SK-N-SH (cell line): Measurements from ENCODE around the gene GRB10. TPM values are rescaled to one million over a fixed set of nuclear protein-coding genes. Genes with fewer than 3 reads are reported as not detected.

Source experiments
- CTCF ChIA-PET: fragments of 300-600, 350-600 bp; formaldehyde crosslinking; extraction: SDS; loops from one replicate; lab custom pipeline; 2021; lab: Yijun Ruan, JAX
- POLR2A ChIA-PET: fragments of 350-600 bp; sonication (Branson Sonifier 250); formaldehyde crosslinking; extraction: SDS; loops from one replicate; lab custom pipeline; 2020; ENCODE audit warnings: antibody characterized with exemption, inconsistent platforms; lab: Yijun Ruan, JAX
- DNase-seq: peaks from one replicate; pipeline ENCODE4 v3.0.0; 2012
- H2AFZ ChIP-seq: fragments of 200-600 bp; sonication (generic); 2 replicates; pipeline ENCODE4 v1.8.1; 2016; ENCODE audit warnings: antibody characterized with exemption, mild to moderate bottlenecking, low read depth
- H3F3A ChIP-seq: fragments of 200-600 bp; sonication (generic); replicated peaks from 2 replicates; pipeline ENCODE3; 2016; ENCODE audit warnings: antibody characterized with exemption, mild to moderate bottlenecking; ENCODE audit not compliant: insufficient read depth
- H3K27ac ChIP-seq, 2 experiments: fragments of 200-500 bp in 1 of 2; fragments of 200-600 bp in 1 of 2; sonication (Bioruptor generic) in 1 of 2; sonication (generic), shearing (Covaris generic) in 1 of 2; 2 replicates each; pipeline versions ENCODE4 v1.5.1 to v1.6.1; 2014 to 2016; ENCODE audit warnings: low read depth in 2 of 2, inconsistent platforms in 1 of 2, low read length in 1 of 2, mild to moderate bottlenecking in 1 of 2, mixed read lengths in 1 of 2
- H3K27me3 ChIP-seq: fragments of 200-600 bp; sonication (generic), shearing (Covaris generic); 2 replicates; pipeline ENCODE4 v1.6.1; 2016; ENCODE audit warnings: mixed run types; ENCODE audit not compliant: insufficient read depth
- H3K36me3 ChIP-seq, 2 experiments: fragments of 200-500 bp in 1 of 2; fragments of 200-600 bp in 1 of 2; sonication (Bioruptor generic) in 1 of 2; sonication (generic) in 1 of 2; replicated peaks in 1 of 2; 2 replicates each; pipeline versions ENCODE3 to v1.5.1; 2014 to 2016; ENCODE audit warnings: low read length in 1 of 2, mild to moderate bottlenecking in 1 of 2; ENCODE audit not compliant: insufficient read depth in 2 of 2, control insufficient read depth in 1 of 2
- H3K4me1 ChIP-seq, 2 experiments: fragments of 200-500 bp in 1 of 2; fragments of 200-600 bp in 1 of 2; sonication (Bioruptor generic) in 1 of 2; sonication (generic), shearing (Covaris generic) in 1 of 2; 2 replicates each; pipeline versions ENCODE4 v1.5.1 to v1.6.1; 2014 to 2016; ENCODE audit warnings: low read depth in 1 of 2, low read length in 1 of 2, mixed run types in 1 of 2; ENCODE audit not compliant: insufficient read depth in 2 of 2, control insufficient read depth in 1 of 2
- H3K4me2 ChIP-seq: fragments of 200-600 bp; sonication (generic), shearing (Covaris generic); 2 replicates; pipeline ENCODE4 v1.6.1; 2017; ENCODE audit warnings: mixed run types
- H3K4me3 ChIP-seq, 2 experiments: fragments of 200-500 bp in 1 of 2; fragments of 200-600 bp in 1 of 2; sonication (Bioruptor generic) in 1 of 2; sonication (generic), shearing (Covaris generic) in 1 of 2; 2 replicates each; pipeline versions ENCODE4 v1.5.1 to v1.8.1; 2014 to 2016; ENCODE audit warnings: low read depth in 2 of 2, inconsistent platforms in 1 of 2, low read length in 1 of 2, mild to moderate bottlenecking in 1 of 2, mixed read lengths in 1 of 2, moderate library complexity in 1 of 2
- H3K79me2 ChIP-seq: fragments of 200-600 bp; sonication (generic); 2 replicates; pipeline ENCODE4 v1.8.1; 2017; ENCODE audit warnings: mild to moderate bottlenecking; ENCODE audit not compliant: insufficient read depth
- H3K9ac ChIP-seq: fragments of 200-600 bp; sonication (generic); 2 replicates; pipeline ENCODE4 v1.6.1; 2017; ENCODE audit warnings: mixed run types
- H3K9me2 ChIP-seq: fragments of 200-600 bp; sonication (generic); 2 replicates; pipeline ENCODE4 v1.6.1; 2017; ENCODE audit warnings: mixed run types
- H3K9me3 ChIP-seq: fragments of 200-600 bp; sonication (generic); 2 replicates; pipeline ENCODE4 v1.6.1; 2017; ENCODE audit warnings: mixed run types, mild to moderate bottlenecking, moderate library complexity
- H4K20me1 ChIP-seq: fragments of 200-600 bp; sonication (generic); 2 replicates; pipeline ENCODE4 v1.6.1; 2017; ENCODE audit warnings: mild to moderate bottlenecking, mixed run types; ENCODE audit not compliant: insufficient read depth
- CHD2 ChIP-seq: fragments of 150-350 bp; IDR thresholded peaks from 2 replicates; pipeline ENCODE4 v1.6.1; 2018; ENCODE audit warnings: low read length; ENCODE audit not compliant: partially characterized antibody
- ELF1 ChIP-seq: IDR thresholded peaks from 2 replicates; pipeline ENCODE4 v1.4.0; 2012
- EP300 ChIP-seq, 2 experiments: IDR thresholded peaks; 2 replicates each; pipeline versions ENCODE4 v1.4.0 to v1.6.1; 2012; ENCODE audit warnings: borderline replicate concordance in 1 of 2, low read depth in 1 of 2, low read length in 1 of 2
- FOXJ3 ChIP-seq: sonication (generic); formaldehyde crosslinking; IDR thresholded peaks from 2 replicates; pipeline ENCODE4 v1.5.1; 2020; ENCODE audit warnings: mild to moderate bottlenecking, missing genetic modification reagents
- GATA2 ChIP-seq: sonication (generic); formaldehyde crosslinking; IDR thresholded peaks from 2 replicates; pipeline ENCODE4 v1.5.0; 2020; ENCODE audit warnings: mild to moderate bottlenecking, missing genetic modification reagents
- MEF2A ChIP-seq: IDR thresholded peaks from 2 replicates; pipeline ENCODE4 v1.4.0; 2012; ENCODE audit warnings: low read depth, borderline replicate concordance
- MXI1 ChIP-seq: IDR thresholded peaks from 2 replicates; pipeline ENCODE4 v1.6.1; 2012; ENCODE audit warnings: mild to moderate bottlenecking, low read depth, low read length, improper control_type of control experiment
- NFIC ChIP-seq: IDR thresholded peaks from 2 replicates; pipeline ENCODE4 v1.4.0; 2012; ENCODE audit warnings: borderline replicate concordance
- POLR2AphosphoS5 ChIP-seq: IDR thresholded peaks from 2 replicates; pipeline ENCODE4 v1.6.1; 2012; ENCODE audit warnings: low read depth, low read length
- RAD21 ChIP-seq: IDR thresholded peaks from 2 replicates; pipeline ENCODE4 v1.6.1; 2012; ENCODE audit warnings: mild to moderate bottlenecking, low read length
- RCOR1 ChIP-seq: fragments of 150-350 bp; IDR thresholded peaks from 2 replicates; pipeline ENCODE4 v1.6.1; 2017; ENCODE audit warnings: antibody characterized with exemption, low read length
- RFX5 ChIP-seq: IDR thresholded peaks from 2 replicates; pipeline ENCODE4 v1.6.1; 2012; ENCODE audit warnings: mild to moderate bottlenecking, improper control_type of control experiment, low read length
- SMC3 ChIP-seq: IDR thresholded peaks from 2 replicates; pipeline ENCODE4 v1.6.1; 2012; ENCODE audit warnings: low read depth, low read length, improper control_type of control experiment
- TCF12 ChIP-seq: IDR thresholded peaks from 2 replicates; pipeline ENCODE4 v1.4.0; 2012
- TEAD4 ChIP-seq: IDR thresholded peaks from 2 replicates; pipeline ENCODE4 v1.4.0; 2012; ENCODE audit warnings: mild to moderate bottlenecking, borderline replicate concordance; ENCODE audit not compliant: insufficient read depth
- YY1 ChIP-seq: IDR thresholded peaks from 2 replicates; pipeline ENCODE4 v1.4.0; 2012; ENCODE audit warnings: low read depth, mild to moderate bottlenecking
- WGBS: methylation state at CpG from one replicate; pipeline ENCODE4 v1.1.6; 2017; ENCODE audit warnings: low lambda C conversion rate; 5-methylcytosine and 5-hydroxymethylcytosine counted together
- polyA plus RNA-seq, 3 experiments: library from polyadenylated mRNA; depleted of rRNA; stranded (reverse); fragments of >200 nt; gene quantifications; 2 replicates each; pipeline ENCODE4 v1.2.3, GENCODE V29; 2012
- TF ChIP-seq, protein P1 (sequence below): fragments of 150-350 bp; IDR thresholded peaks from 2 replicates; pipeline ENCODE4 v1.6.1; 2016; ENCODE audit warnings: mild to moderate bottlenecking, low read depth, low read length

GRB10 gene
- polyA plus RNA-seq, 1 of the 3 experiments (the other 2 are of a cell fraction), result 5.1 TPM

DNA sequence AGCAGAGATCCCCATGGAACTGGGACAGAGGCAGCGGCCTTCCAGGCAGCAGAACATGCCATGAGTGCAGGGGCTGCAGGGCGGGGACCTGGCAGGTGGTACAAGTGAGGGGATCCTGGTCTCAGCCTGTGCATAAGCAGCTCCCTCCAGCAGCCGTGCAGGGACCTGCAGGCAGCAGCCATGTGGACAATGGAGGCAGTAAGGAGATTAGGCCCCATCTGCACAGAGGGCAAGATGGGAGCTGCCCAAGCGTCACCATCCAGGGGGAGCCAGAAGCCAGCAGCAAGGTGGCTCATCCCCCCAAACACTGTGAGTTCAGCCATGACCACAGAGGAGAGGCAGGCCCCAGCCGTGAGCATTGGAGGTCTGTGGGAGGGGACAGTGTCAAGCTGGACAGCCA lies 220.6 kb downstream of the GRB10 start:
- Histone ChIP-seq H3K79me2 (no peaks in the 10 kb centered on the region), H3F3A (no peaks in the 10 kb centered on the region), H3K4me2 (no peak overlapping the region), H4K20me1 (no peaks in the 10 kb centered on the region), H3K9me3 (no peaks in the 10 kb centered on the region), H3K4me1 (peaks cover 0 to 65% of the 10 kb centered on the region in 2 experiments; a peak in 2 of 4 replicates), H2AFZ (no peak overlapping the region), H3K27ac (peak overlapping the region in 1 of 2 experiments; percentile 99; a peak in 2 of 4 replicates), H3K36me3 (no peaks in the 10 kb centered on the region), H3K9me2 (no peaks in the 10 kb centered on the region), H3K9ac (no peak overlapping the region), H3K4me3 (no peak overlapping the region), H3K27me3 (peaks cover 51% of the 10 kb centered on the region)
- no peak for TF ChIP-seq GATA2
- TF ChIP-seq, protein P1, sequence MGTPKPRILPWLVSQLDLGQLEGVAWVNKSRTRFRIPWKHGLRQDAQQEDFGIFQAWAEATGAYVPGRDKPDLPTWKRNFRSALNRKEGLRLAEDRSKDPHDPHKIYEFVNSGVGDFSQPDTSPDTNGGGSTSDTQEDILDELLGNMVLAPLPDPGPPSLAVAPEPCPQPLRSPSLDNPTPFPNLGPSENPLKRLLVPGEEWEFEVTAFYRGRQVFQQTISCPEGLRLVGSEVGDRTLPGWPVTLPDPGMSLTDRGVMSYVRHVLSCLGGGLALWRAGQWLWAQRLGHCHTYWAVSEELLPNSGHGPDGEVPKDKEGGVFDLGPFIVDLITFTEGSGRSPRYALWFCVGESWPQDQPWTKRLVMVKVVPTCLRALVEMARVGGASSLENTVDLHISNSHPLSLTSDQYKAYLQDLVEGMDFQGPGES, result no peak
- peak; percentile 13; the same call in 1 of the 2 replicates for TF ChIP-seq MXI1
- peak; percentile 41 for TF ChIP-seq RAD21
- no peak for TF ChIP-seq TCF12
- CTCF ChIA-PET, result interaction anchor here (0.6 to 5.1 kb wide), 27 partner anchors 10 to 144 kb away, joined by 3 to 43 read pairs (median 4); no protein-coding TSS in a partner anchor
- no peak for DNase-seq
- WGBS, result 29% methylated on average over 3 of the region's 5 CpGs
- POLR2A ChIA-PET, result interaction anchor here (0.8 to 2.5 kb wide), 7 partner anchors 15 to 87 kb away, joined by 3 to 18 read pairs (median 6); no protein-coding TSS in a partner anchor

DNA sequence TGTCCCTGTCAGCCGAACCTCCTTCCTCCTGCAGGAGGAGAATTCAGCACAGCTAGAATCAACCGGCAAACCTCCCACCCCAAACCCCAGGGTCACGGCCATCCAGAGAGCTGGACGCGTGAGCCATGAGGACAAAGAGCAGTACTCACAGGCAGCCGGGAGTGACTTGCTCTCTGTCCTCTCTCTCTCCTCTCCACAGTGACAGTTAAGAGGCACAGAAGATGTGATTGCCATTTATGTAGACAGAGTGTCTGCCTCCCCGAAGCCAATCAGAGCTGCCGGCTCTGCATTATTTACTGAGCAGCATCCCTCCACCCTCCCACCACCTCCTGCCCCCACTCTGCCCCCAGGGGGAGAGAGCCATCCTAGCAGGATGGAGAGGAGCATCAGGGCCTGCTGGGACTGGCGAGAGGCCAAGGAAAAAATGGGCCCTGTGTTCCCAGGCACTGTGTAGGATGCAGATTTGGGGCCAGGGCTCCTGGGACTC lies 221.8 kb downstream of the GRB10 start:
- Histone ChIP-seq H3K4me1 (peaks cover 0 to 66% of the 10 kb centered on the region in 2 experiments; a peak in 2 of 4 replicates), H3K27me3 (peaks cover 60% of the 10 kb centered on the region), H4K20me1 (no peaks in the 10 kb centered on the region), H3K9me3 (no peaks in the 10 kb centered on the region), H3K4me2 (no peak overlapping the region), H3K9me2 (no peaks in the 10 kb centered on the region), H2AFZ (0 out of 2 replicates have a peak overlapping the region, but pooled peaks have one; percentile 23), H3F3A (no peaks in the 10 kb centered on the region), H3K36me3 (no peaks in the 10 kb centered on the region), H3K27ac (peak overlapping the region in 1 of 2 experiments; percentile 99; a peak in 2 of 4 replicates), H3K9ac (no peak overlapping the region), H3K4me3 (peak overlapping the region; percentile 28 to 55; a peak in 3 of 4 replicates)
- ChIA-PET CTCF (interaction anchor here (0.8 to 5.1 kb wide), 40 partner anchors 9 to 600 kb away, joined by 3 to 43 read pairs (median 4); no protein-coding TSS in a partner anchor), POLR2A (interaction anchor here (0.6 to 4.6 kb wide), 27 partner anchors 7 to 118 kb away, joined by 3 to 103 read pairs (median 5); partner anchors contain the start of gene FIGNL1)
- peak; percentile 91 for DNase-seq
- 6% methylated on average over 8 of the region's 9 CpGs for WGBS
- TF ChIP-seq CHD2, result peak; percentile 90
- TF ChIP-seq YY1, result no peak
- no peak for TF ChIP-seq ELF1
- peak; percentile 98 for TF ChIP-seq MXI1
- 0 out of 2 replicates have a peak, but pooled peaks have one; percentile 15 for TF ChIP-seq NFIC
- 0 out of 2 replicates have a peak, but pooled peaks have one; percentile 11 for TF ChIP-seq SMC3
- TF ChIP-seq TEAD4, result no peak
- TF ChIP-seq RAD21, result peak; percentile 25
- no peak for TF ChIP-seq MEF2A
- peak; percentile 62; the same call in 1 of the 2 replicates for TF ChIP-seq RFX5
- peak in 1 of 2 experiments; percentile 85; a peak in 2 of 4 replicates for TF ChIP-seq EP300 (IDR thresholded peaks at IDR 0.05; ENCODE audit: borderline replicate concordance in 1 of 2, low read depth in 1 of 2, low read length in 1 of 2)
- peak; percentile 26; the same call in 1 of the 2 replicates for TF ChIP-seq GATA2
- peak; percentile 66 for TF ChIP-seq POLR2AphosphoS5
- TF ChIP-seq FOXJ3, result peak; percentile 98
- peak; percentile 69; the same call in 1 of the 2 replicates for TF ChIP-seq RCOR1
- TF ChIP-seq, all 33 proteins: peak for 11
- no peaks in the 10 kb centered on the region for H3K79me2 ChIP-seq
